GM19240 (cell line): ENCODE data around the gene RAMP3.
"Not testable (repeated sequence)": the region's sequence is repeated elsewhere in the genome, so short reads cannot be mapped to it uniquely, and the experiment has no call there.

Experiments used
- DNase-seq: peaks from one replicate; pipeline ENCODE4 v3.0.0; 2011; ENCODE audit warnings: low spot score; ENCODE audit not compliant: insufficient read length

Gene RAMP3

DNA sequence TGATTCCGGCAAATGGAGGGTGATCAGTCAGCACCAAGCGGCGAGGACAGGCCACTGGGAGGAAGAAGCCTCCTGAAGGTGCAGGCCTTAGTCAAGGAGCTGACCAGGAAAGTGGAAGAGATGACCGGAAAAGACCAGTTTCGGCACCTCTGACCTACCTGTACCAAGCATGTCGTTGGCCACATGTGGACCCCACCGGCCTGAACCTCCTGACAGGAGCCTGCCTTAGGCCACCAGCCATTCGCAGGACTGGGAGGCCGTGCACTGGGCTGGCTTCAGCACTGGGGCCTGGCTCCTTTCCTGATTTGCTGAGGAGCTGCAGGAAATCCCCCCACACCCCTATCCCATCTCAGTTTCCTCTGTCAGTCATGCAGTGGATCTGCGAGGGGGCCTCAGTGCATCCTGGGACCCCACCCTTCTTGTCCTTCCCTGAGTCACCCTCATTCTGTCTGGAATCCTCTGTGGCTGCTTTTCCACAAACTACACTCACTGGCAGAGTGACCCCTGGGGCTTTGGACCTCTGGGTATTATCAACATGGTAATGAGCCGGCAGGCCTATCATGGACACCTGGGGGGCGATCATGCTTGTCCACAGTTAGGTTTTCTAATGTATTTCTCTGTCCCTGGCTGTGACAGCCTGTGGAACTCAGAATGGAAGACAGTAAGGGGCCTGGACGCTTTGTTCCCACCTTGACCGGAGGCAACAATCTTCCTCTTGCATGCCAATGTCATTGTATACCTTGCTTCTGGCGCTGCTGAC, 33.0 kb downstream of the RAMP3 start:
- no peak for DNase-seq

DNA sequence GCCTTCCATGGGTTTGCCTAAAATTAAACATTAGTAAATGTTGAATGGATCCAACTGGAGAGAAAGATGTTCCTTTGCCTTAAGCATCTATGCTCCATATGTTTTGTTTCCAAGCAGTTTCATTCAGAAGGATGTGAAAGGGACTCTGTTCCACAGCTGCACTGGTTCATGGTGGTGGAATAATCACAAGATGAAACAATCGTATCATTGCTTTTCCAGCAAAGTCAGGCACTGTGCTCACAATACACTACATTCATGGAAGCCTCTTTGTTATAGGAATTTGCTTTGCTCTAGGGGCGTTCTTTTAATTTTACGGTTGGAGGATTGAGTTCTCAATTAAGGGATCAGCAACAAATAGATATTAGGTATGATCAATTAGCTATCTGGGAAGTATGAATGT, 33.8 kb downstream of the RAMP3 start:
- no peak for DNase-seq

DNA sequence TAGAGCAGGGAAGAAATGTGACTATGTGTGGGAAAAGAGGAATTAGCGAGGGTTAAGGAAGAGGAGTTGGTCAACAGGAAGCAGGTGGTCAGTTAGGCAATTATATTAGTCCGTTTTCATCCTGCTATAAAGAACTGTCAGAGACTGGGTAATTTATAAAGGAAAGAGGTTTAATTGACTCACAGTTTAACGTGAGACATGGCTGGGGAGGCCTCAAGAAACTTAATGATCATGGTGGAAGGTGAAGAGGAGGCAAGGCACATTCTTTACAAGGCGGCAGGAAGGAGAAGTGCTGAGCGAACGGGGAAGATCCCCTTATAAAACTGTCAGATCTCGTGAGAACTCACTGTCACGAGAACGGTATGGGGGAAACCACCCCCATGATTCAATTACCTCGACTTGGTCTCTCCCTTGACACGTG, 35.0 kb downstream of the RAMP3 start:
- no peak for DNase-seq

DNA sequence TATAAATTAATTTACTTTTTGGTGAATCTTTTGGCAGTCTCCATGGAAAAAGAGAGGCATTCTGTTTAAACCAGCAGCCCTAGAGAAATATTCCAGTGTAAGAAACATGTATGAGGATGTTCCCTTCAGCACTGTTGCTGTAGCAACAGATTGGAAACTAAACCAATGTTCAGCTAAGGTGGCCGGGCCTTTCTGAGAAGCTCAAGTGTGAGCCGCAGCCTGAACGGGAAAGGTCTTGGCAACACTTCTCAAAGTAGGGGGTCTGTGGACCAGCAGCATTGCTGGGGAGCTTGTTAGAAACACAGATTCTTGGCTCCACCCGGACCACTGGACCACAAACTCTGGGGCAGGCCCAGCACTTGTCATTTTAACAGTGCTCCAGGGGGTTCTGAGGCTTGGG, 36.2 kb downstream of the RAMP3 start:
- no peak for DNase-seq

DNA sequence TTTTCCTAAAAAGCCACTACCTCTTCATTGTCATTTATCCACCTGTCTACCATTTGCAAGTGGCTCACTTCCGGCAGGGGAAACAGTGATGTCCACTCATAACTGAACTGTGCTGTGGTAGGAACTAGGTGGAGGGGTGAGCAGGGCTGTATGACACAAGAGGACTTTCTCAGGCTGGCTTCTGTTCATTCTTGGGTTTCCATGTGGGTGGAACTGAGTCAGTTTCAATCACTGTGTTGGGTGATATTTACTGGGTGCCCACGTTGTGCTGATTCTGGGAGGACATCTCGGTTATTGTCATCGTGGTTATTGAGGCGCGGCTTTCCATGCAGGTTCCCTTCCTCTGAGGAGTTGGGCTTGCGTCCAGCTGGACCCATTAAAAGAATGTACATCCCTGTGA, 38.8 kb downstream of the RAMP3 start:
- DNase-seq, result no peak

DNA sequence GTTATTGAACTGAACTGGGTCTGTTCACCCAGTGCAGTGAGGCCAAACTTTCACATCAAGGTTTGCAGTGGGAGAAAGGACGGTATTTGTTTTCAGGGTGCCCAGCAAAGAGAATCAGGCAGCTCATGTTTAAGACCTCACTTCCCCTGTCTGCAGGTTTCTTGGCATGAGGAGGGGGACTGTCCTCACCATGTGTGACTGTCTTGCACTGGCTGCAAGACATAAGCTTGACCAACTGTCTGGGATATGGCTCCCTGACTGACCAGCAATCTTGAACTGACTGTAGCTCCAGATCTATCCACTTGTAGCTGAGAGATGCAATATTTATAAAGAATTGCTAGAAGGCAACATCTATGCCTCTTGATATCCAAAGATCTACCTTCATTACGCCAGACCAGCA, 39.9 kb downstream of the RAMP3 start:
- DNase-seq, result no peak

DNA sequence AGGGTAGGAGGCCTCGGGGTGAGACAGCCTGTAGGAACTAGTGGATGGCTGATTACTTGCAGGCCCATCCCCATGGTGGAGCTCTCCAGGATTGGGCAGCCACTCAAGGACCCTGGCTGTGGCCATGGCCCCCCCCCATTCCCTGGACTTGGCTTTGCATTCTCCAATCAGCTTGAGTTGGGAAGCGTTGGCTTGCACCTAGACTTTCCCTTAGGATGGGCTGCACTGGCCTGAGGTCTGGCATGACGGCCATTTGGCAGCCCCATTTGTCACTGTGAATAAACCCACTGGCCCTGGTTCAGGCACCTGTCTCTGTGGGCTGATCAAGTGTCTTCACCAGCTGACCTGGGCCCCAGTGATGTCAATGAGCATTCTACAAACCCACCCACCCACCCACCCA, 41.4 kb downstream of the RAMP3 start:
- no peak for DNase-seq

DNA sequence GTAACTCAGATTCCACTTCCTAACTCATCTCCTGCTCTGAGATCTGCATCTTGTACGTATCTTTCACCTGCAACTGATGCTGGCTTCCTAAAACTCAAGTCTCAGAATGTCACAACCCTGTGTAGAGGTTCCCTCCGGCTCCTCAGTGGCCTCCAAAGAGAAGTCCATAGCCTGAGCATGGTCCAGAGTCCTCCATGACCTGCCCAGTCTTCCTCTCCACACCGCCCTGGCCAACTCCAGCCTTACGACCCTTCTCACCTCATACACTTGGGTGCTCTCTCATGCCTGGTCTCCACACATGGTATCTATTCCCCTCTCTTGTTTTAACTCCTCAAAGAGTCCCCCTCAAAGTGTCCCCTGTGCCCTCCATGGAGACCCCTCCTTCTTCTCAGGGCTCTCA, 41.9 kb downstream of the RAMP3 start:
- no peak for DNase-seq

DNA sequence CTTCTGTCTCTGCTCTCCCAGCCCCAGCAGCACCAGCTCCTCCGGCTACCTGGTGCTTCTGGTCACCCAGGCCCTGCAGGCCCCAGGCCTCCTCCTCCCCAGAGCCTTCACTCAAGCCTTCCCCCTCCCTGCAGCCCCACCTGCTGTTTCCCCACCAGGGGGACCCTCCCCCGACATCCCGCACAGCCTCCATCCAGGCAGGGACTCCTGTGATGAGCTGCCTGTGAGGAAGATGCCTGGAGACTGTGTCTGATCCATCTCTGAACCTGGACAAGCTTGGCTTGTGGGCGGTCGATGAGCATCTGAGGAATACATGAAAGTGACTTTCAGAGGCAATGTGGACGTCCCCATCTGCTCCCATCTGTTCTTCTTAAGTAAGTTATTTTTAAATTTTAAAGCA, 45.0 kb downstream of the RAMP3 start:
- no peak for DNase-seq

DNA sequence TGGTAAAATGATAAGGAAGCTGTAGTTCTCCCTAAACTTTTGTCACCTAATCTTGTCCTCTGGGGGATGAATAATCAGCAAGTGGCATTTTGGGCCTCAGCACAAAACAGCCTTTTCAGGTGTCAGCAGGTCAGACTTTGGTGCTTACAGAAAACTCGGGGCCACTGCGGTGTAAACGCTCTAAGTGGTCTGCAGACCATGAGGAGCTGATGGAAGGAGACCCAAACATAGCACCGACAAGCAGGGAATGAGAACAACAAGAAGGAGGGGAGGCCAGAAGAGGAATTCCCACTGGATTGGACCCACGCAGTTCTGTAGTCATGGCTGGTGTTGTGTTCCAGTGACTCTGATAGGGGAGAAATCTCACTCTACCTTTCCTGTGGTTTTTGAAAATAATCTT, 45.4 kb downstream of the RAMP3 start:
- no peak for DNase-seq

DNA sequence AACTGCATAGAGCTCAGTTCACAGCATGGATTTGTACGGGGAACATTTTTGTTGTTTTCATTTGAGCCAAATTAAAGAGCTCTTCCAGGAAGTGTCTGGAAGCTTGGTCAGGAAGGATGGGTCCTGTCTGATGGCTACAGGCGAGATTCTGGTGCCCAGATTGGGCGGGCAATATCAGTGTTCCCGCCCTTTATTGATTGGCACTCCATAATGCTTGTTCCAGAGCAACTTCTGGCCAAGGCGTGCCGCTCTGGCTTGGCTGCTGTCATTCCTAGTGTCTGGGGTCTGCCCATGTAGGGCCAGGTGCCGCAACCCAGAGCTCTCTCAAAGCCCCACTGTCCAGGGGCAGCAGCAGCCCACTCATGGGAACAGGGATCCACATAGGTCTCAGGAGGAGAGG, 45.9 kb downstream of the RAMP3 start:
- DNase-seq, result no peak

DNA sequence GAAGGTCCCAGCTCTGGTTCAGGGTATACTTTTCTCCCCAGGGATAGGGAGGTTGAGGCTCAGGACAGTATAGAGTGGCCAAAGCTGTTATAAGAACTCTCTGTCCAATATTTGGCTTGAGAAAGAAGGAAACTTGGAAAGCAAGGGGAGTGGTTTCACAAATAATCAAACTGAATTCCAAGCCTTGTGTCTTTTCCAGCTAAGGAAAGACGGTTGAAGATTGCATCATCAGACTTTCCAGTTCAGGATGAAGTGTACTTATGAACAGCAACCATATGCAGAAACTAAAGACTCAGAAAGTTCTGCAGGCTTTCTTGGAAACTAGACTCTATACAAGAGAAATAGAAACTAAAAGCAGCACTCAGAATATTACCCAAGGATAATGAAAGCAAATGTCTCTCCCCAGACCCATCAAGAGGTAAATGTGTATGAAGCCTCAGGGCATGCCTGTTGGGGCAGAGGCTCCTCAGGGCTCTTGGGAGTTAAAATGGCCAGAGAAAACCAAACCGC, 46.4 kb downstream of the RAMP3 start:
- DNase-seq, result peak; percentile 71

DNA sequence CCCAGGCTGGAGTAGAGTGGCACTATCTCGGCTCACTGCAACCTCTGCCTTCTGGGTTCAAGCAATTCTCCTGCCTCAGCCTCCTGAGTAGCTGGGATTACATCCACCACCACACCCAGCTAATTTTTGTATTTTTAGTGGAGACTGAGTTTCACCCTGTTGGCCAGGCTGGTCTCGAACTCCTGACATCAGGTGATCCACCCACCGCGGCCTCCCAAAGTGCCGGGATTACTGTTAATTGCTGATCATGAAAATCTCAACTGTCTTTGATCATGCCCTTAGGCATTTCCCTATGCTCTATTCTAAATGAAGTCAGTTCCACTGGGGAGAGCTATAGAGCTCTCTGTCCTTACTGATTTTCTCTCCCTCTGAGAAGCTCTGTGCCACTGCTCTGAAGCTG, 48.7 kb downstream of the RAMP3 start:
- DNase-seq, result not testable (repeated sequence)

DNA sequence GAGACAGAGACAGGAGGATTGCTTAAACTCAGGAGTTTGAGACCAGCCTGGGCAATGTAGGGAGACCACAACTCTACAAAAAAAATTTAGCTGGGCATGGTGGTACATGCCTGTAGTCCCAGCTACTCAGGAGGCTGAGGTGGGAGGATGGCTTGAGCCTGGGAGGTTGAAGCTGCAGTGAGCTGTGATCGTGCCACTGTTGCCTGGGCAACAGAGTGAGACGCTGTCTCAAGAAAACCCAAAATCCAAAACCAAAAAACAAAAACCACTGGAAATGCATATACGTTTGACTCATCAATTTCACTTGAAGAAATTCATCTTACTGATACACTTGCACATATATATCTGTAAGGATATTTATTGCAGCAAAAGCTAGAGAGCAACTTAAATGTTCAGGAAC, 52.3 kb downstream of the RAMP3 start:
- DNase-seq, result not testable (repeated sequence)

DNA sequence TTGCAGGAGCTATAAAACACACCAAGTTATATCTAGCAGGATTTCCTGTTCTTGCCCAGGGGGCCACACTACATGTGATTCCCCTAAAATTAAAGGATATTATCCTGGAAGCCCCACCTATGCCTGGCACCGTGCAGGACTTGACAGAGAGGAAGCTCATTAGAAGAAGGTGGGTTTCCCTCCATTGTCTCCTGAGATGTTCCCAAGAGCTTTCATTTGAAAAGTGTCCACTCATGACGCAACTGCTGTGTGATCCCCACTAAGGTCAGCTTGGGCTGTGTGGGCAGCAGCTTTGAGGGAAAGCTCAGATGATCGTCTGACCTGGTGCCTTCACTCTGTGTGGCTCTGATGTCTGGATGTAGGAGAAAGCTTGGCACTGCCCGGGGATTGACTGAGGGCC, 53.5 kb downstream of the RAMP3 start:
- no peak for DNase-seq

DNA sequence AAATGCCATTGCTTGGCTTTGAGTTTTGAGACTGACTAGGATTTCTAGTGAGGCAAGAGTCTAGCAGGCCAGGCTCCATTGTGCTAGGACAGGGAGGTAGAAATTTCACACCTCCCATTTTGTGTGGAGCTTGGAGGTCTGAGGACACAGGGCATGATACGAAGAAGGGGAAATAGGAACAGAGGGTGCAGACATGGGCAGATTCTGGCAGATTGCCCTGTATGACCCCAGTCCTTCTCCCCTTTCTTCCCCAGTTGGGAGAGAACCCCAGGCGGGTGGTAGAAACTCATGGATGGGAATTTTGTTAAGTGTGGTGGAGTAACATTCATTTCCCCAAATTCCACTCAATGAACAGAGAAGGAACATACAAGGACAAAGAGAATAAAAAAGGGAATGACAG, 54.4 kb downstream of the RAMP3 start:
- no peak for DNase-seq

DNA sequence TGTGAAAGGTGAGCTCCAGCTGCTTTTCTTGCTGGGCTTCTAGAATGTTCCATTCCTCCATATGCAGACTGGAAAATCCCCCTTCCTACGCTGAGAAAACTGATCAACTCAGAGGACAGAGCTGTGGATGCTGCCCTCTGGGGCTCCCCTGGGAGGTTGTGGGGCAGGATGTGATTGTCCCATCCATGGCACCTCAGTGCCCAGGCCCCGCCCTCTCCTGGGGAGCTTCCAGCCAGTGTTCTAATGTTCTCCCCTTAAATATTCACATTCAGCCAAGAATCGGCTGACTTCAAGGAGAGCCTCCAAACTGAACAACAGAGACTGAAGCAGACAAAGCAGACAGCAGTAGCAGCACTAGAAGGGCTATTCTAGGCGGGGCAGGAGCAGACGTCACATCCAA, 55.0 kb downstream of the RAMP3 start:
- no peak for DNase-seq

DNA sequence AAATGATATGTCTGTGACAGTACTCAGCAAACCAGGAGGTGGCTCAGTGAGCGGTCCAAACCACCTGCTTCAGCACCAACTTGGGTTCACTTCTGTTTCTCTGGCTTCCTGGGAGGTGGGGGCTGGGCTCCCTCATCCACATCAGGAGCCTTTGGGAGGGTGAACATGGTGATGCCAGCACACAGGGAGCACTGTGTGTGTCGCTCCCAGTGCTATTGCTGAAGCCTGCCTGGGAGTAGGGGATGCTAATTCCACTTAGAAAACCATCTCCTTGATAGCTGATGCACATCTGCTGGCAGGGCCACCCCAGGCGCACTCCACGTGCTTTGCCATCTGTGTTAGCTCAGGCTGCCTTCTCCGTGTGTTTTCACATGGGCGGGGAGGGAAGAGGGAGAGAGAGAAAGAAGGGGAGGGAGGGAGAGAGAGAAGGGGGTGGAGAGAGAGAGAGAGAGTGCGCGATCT, 58.0 kb downstream of the RAMP3 start:
- no peak for DNase-seq

DNA sequence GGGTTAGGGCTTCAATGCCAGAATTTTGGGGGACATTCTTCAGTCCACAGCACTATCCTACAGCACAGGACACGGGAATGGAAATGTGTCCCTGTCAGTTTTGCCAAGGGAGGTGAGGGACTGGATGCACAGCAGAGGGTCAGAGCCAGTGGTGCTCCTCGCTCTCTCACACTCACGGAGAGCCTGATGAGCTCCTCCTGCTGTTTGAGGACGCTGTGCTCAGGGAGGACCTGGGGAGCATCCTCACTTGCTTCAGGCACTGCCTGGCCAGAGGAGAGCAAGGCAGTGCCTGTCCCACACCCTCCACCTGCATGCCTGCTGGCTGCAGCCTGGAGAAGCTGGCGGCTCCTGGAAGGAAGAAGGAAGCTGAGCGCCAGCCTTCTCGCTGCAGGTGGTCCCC, 58.6 kb downstream of the RAMP3 start:
- DNase-seq, result no peak

DNA sequence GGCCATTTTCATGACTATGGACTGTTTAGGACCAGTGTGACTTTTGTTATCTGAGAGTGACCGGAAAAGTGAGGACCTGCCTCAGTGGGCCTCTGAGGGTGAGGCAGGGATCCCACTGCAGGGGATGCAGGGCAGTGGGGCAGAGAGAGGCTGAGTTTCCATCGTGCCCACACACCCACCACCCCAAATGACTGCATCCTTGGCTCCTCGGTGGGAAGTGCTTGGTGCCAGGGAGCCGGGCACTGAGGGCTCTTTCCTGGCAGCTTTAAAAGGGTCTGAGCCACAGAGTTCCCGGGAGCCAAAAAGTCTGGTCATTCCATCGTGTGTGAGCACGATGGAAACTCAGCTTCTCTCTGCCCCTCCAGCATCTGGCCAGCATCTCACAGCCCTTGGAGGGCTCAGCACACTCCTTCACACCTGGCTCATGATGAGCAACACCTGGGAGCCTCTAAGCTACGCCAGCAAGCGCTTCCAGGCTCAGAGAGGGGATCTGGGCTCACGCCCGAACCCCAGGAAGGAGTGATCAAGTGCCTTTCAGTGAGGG, 59.1 kb downstream of the RAMP3 start:
- DNase-seq, result no peak

DNA sequence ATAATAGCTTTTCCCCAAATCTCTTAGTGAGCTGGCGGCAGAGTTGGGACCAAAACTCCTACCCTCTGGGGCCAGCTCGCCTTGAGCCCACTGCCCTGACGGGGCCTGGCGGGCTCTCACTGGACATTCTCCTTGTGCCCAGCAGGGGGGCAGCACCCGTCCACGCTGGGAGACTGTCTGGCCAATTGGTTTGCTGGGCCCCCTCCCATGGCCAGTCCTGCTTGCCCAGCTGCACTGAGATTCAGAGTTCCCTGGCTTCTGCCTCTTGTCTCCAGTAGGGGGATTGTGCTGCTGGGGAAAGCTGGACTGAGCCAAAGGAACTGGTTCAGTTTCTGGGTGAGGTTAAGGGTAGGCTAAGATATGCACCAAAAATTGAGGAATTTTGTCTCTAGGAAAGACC, 59.8 kb downstream of the RAMP3 start:
- DNase-seq, result no peak

DNA sequence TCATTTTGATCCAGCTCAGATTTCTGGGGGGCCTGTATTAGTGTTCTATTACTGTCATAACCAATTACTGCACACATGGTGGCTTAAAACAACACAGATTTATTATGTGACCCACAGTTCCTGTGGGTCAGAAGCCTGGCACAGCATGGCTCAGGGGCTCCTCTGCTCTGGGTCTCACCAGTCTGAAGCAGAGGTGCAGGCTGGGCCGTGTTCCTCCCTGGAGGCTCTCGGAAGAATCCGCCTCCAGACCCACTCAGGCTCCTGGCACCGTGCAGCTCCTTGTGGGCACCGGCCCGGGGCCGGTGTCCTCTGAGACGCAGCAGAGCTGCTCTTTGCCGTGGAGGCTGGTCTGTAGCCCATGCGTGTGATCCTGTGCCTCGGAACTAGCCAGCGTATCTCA, 61.5 kb downstream of the RAMP3 start:
- DNase-seq, result no peak

DNA sequence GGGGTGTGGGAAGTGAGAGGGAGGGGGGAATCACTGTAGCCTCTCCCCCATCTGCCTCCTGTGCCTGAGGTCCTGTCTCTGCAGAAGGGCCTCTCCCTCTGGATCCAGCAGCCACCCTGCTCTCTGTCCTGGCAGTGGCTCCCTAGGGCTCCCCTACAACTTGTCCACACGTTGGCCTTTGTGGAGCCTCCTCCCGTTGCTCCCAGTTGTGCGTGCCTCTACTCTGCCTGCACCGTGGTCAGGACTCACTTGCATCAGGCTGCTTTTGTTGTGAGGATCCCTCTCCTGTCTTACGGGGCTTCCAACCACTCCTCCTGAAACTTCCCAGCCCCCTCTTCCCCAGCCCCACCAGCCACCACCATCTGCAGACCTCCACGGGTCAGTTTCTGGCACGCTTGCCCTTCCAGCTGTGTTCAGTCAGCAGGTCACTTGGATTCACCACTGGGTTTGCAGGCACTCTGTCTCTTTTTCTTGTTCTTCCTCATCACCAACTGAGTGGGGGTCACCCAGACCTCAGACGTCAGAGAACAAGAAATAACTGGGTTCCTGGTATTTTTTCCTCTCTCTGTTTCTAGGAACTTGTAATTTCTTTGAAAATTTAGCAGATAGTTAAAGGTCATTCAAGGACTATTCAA, 62.3 kb downstream of the RAMP3 start:
- no peak for DNase-seq
